HG02798 (cell line): ENCODE results near the gene N4BP2.

Experiments
- ATAC-seq: cut with Tn5 transposase; IDR thresholded peaks from one replicate; pipeline ENCODE4 v1.9.1; 2021; ENCODE audit warnings: mild to moderate bottlenecking; ENCODE audit not compliant: unreplicated experiment, poor library complexity

N4BP2 gene

DNA sequence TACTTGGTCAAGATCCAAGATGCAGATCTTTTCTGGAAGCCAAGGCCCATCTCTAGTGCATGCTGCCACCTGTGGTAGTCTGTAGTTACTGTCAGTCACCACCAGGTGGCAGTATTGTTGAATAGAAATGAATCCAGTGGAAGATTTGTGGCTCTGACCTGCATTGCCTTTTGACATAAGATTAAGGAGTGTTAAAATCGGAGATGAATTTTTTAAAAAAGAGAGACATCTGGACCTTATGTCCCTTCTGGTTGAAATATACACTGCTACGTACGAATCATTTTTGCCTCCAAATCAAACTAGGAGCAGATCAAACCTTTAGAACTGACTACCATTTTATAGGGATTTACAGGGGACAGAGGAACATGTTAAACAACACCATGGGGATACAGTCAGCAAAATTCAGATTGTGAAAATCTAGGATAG is 93.3 kb downstream of the N4BP2 start:
- peak; percentile 72 for ATAC-seq

DNA sequence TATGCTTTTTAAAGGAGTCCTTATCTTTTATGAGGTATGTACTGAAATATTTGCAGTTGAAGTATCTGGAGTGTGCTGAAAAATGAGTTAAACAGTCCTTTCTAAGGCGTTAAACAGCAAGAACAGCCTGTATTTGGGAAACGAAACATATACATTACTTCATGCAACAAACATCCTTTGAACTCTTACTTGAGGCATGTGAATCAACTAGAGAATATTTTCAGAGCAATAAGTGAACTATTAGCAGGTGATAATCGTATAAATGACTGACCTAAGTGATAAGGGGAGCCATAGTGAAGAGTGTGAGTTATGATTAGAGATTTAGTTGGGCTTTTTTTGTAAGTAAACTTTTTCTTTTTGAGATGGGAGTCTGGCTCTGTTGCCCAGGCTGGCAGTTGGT is 94.3 kb downstream of the N4BP2 start:
- no peak for ATAC-seq

DNA sequence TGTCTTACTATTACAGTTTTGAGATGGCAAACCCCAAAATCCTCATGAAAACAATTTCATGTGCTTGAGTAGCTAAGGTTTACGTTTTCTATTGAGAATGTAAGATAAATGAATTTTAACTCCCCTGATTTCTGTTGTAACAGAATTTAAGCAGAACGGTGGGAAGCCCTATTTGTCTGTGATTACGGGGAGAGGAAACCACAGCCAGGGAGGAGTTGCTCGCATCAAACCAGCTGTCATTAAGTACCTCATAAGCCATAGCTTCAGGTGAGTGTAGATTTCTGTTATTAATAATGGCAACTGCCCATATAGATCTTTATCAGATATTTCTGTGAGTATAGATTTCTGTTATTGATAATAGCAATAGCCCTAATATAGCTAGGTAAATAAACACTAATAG is 96.0 kb downstream of the N4BP2 start:
- no peak for ATAC-seq

DNA sequence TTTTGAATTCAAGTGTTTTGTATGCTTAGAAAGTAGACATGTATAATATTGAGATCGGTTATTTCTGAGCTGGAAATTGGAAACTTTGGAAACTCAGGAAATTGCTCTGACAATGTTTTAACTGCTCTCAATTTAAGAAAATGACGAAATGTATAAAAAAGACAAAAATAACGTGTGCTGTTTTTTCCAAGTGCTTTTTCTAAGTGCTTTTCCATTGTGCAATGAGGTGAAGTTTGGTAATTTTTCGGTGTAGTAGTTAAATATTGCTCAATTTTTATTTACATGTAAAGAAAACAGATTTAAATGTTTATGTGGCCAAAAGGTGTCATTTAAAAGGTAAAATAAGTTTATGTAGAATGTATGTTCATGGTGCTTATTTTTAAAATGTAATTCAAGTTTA is 100.8 kb downstream of the N4BP2 start:
- ATAC-seq: no peak

DNA sequence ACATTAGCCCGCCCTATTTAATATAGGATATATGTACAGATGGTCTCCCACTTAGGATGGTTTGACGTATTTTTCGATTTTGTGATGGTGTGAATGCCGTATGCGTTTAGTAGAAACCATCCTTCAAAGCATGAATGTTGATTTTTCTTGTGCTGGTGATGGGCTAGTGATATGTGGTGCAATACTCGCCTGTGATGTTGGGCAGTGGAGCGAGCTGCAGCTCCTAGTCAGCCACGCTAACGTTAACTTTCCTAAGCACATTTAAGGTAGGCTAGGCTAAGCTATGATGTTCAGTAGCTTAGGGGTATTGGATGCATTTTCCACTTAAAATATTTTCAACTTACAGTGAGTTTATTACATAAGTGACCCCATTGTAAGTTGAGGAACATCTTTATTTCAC is 103.6 kb downstream of the N4BP2 start:
- ATAC-seq: no peak

DNA sequence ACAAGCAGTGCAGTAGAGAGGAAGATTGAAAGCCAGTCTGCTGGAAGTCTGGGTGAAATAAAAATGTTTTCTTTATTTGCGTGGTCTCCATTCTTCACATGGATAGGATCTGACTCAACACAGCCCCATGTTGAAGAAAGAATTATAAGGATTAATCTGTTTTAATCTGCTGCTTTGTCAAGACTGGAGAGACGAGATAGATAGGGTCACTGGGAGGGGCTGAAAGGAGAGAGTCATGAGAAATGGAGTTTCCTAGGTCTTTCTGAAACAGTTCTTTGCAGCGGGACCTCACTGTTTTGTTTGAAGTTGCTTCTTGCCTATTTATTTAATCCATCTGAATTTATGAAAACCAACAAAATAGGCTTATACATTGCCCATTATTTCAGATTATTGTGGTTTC is 107.8 kb downstream of the N4BP2 start:
- no peak for ATAC-seq

DNA sequence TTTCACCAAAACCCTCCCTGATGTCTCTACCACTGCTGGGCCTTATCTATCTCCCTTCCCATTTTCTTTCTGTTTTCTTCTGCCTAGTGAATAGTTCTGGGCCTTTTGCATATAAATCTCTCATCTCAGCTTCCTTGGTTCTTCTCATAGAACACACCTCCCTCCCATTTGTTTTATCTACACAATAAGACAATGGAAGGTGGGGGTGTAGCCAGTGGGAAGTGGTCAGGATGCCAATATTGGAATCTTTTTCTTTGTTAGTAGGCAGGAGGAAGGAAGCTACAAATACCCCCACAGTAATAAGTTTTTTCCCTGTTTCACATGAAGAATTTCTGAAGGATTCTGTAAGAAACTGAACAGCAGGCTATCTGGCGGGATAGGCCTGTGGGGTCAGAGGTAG is 109.3 kb downstream of the N4BP2 start:
- ATAC-seq: no peak

DNA sequence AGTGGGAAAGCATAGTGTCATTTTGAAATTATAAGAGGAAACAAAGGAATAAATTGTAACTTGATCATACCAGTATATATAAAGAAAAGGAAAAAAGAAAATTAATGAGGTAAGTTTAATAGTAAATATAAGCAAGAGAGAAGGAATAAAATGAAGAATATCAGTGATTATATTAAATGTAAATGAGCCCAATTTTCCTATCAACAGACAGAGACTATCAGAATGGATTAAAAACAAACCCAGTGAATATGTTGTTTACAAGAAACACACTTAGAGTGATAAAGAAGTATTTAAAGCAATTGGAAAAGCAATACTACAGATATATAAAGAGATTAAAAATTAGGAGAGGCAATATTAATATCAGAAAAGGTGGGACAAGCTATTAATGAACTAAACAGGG is 111.4 kb downstream of the N4BP2 start:
- no peak for ATAC-seq

DNA sequence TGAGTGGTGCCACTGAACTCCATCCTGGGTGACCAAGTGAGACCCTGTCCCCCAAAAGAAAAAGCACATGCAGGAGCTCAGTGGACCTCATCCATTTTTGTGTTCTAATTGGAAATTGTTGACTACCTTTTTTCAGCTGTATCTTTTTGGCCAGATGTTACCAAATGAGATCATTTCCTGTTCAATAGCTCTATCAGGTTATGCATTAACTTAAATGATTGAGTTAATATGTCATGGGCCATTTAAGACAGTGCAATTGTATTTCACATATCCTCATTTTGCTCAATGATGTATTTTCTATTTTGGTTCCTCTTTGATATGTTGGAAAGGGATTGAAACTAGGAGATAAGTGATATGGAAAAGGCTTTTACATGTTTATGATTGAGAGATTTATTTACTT is 113.9 kb downstream of the N4BP2 start:
- peak; percentile 55 for ATAC-seq

DNA sequence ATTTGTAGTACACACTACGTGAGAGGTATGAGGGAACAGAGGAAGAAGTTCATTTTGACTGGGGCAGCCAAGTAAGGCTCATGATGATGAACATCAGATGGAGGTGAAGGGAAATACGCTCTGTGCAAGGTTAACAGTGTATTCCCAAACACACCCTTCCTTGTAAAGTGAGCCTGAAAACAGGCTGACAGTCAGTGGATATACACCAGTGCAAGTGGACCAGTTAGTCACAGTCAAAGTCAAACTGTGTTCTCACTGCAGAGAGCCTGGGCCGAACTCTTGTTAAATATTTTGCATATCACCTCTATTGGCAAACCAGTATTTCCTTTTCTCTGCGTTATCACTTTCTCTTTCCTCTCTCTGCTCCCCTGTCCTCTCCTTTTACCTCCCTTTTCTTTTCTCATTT is 116.8 kb downstream of the N4BP2 start:
- peak; percentile 73 for ATAC-seq

DNA sequence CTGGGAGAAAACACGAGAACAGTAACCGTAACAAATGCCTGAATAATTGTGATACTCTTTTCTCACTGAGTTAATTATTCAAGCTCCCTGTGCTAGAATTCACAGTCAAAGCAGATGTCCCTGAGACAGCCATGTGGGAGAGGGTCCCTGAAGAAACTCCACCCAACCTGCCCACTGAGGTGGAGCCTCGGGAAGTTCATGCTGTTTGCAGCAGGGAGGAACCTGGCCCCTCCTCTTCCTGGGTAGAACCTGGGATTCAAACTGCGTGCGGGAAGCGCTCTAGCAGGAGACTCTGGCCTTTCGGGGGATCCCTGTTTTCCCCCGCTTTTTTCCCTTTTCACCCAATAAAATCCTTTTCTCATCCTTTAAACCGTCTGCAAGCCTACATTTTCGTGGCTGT is 120.0 kb downstream of the N4BP2 start:
- ATAC-seq: no peak

DNA sequence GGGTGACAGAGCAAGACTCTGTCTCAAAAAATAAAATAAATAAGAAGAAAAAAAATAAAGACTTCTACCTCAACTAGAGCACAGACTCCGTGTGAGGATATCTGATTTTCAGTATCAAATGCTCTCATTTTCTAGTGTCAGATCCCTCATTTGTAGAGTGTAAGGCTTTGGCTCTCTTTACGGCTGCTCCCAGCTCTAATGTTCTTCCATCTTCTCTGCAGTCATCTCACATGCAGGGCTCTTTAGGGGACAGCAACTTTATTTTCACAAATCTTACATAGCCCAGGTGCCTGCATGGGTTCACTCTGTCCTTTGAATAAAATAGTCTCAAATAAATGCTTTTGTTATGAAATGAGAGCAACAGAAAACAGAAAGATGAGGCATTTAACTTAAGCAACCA is 120.9 kb downstream of the N4BP2 start:
- ATAC-seq: no peak

DNA sequence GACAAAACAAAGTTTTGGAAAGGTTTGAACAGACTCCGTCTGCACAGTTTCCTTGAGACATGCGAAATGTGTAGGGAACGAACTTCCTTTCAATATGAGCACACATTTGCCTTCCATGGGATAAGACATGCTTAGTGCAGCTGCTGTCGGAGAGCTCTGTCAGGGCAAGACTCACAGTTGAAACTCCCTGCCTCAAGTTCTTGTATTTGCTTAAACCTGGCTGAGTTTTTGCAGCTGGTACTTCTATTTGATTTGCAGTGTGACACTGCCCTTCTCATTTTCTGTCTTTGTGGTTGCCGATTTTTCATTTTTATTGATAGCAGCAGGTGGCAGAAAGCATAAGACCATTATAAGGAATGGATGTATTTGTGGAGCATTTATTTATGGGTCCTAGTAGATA is 122.0 kb downstream of the N4BP2 start:
- no peak for ATAC-seq

DNA sequence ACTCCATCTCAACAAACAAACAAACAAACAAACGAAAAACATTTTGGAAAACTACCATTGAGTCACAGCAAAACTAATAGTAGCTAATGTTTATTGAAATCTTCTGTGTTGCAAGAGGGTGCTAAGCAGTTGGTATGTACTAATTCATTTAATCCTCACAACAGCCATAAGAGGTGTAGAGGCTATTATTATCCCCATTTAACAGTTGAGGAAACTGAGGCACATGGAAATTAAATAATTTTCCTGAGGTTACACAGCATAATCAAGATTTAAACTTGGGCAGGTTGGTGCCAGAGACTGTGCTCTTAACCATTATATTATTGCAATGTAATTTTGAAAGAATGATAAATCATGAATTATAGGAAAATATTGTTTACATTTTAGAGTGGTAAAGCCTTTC is 122.7 kb downstream of the N4BP2 start:
- ATAC-seq: no peak

DNA sequence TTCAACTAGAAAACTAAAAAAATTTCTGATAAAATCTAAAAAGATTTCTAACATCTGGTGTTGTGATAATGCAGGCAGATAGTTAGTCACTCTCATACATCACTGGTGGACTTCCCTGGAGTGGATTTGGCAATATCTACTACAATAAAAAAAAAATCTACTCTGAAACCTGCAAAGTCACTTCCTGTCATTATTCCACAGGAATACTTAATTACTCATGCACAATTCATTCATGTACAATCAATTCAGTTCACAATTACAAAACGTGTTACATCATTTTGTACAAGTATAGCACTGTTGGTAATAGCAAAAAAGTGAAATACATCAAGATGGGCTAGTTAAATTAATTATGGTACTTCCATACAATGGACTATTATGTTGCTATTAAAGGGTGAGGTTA is 123.7 kb downstream of the N4BP2 start:
- ATAC-seq: no peak

DNA sequence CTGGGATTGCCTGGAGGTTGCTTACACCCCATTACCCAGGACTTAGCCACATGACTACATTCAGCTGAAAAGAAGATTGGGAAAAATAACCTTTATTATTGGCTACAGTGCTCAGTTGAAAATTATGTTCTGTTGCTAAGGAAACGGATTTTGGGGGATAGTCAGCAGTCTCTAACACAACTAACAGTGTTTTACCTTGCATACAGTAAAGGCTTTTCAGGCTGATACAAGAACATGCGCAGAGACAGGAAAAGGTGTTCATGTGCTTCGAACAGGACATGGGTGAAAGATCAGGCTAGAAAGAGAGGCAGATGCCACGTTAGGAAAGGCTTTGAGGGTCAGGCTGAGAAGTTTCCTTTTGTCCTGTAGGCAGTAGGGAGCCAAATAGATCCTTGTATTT is 125.4 kb downstream of the N4BP2 start:
- ATAC-seq: no peak

DNA sequence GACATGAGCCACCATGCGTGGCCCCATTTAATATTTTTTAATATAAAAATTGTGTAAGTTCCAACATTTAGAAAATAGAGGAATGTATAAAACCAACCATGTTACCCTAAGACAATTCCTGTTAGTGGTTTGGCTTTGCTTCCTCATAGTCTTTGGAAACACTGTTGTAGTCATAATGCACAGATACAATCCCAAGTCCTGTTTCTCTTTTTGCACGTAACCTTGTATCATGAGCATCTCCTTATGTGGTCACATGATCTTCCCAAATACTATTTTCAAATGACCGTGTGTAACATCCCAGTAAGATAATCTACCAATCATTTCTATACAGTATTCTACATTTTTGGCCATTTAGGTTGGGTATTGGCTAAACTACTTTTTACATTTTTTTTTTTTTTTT is 126.3 kb downstream of the N4BP2 start:
- no peak for ATAC-seq

DNA sequence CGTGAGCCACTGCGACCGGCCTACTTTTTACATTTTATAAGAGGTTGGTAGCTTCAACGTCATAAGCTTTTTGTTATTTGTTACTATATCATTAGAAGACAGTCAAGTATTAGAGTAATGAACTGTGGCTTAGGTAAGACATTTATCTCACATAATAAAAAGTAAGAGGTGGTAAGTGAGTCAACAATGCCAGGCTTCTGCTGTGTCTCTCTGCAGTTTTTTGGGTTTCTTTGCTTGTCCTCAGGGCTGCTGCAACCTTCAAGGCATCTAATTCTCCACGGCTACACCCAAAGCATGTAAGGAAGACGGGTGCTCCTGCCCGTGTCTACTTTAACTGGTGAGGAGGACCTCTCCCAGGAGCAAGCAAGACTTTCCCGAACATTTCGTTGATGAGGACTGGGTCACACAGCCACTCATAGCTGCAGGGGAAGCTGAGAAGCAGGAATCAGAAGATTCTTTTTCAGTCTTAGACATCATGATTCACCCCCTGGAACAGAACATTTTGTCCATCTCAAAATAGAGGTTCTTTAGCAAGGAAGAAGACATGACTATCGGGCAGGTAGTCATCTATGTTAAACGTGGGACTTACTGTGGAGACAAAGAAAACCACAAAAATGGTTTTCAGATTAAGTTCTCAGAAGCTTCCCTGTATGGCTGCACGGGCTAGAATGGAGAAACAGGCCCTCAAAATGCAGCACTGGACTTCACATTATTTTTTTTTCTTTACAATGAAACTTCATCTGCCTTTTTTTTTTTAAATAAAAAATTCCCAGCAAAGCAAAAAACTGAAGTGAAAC is 127.2 kb downstream of the N4BP2 start:
- peak; percentile 46 for ATAC-seq

DNA sequence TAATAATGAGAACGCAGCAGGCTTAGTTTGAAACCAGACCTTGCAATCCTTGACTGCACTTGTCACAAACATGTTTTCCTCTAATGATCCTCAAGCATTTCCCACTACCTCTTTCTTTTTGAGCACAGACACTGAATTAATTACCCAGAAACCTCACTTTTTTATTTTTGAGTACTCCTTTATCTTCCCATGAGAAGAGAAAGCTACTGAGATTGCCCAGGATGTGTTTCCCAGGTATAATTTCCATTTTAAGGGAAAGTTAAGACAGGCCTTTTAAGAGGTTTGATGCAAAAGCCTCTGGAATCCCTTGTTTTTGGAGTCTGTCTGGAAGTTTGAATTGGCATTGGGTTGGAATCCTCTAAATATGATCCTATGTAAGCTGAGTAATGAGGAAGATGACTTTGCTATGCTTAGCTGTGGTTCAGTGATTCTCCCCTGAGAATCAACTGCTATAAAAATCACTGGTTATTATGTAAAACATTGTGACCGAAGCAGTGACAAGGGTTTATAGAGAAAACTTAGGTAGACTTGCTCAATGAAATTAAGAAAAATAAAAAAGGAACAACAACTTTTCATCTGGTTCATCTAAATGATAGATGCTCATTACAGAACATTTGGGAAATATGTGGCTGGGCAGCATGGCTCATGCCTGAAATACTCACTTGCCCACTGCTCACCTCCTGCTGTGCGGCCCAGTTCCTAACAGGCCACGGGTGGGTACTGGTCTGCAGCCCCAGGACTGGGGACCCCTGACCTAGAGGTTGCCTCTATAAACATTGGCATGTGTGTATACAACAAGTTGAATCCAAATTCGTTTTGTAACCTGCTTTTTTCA is 129.4 kb downstream of the N4BP2 start:
- no peak for ATAC-seq

DNA sequence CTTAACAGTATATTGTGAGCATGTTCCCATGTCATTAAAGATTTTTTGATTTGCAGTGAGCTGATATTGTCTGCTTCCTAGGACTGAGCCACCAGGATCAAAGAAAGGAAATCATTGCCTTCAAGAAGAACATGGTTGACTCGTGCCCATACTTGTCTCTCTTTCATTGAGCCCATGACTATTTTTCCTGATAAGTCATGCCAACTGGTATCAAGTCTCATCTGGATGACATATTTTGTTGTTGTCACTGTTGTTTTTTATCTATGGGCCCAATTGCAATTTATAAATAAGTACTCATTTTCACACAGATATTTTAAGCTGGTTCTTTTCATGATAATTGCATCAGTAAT is 130.0 kb downstream of the N4BP2 start:
- ATAC-seq: no peak

DNA sequence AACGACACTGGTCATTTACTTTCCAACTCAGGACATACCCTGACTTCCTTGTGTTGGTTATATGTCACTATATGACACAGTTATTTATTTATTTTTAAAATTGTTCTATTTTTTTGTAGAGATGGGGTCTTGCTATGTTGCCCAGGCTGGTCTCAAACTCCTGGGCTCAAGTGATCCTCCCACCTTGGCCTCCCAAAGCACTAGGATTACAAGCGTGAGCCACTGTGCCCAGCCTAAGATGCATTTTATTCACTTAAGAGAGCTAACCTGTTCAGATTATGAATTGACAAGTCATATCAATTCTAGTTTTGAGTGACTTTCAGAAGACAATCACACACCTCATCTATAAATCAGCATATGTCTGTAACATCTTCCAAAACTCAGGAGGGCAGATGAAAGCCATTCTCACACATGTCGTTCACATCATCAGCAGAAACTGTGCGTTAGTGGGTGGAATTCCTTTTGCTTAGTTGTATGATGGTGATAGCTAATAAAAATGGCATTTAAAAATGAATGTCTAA is 130.8 kb downstream of the N4BP2 start:
- no peak for ATAC-seq

DNA sequence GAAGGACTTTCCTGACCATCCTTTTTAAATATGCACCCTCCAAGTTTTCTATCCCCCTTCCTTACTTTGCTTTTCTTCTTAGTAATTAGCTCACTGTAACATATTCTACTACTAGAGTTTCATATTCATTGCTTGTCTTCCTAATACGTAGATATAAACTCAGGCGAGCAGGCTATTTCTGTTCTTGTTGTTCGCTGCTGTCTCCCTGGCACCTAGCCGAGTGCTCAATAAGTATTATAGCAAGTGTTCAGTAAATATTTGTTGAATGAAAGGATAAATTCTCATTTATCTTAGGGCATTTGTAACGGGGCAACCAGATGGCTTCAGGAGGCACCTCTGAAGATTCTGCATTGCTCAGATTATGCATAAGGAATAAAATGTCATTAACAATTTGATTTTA is 133.4 kb downstream of the N4BP2 start:
- ATAC-seq: no peak
